Measurements from ENCODE around the gene EML2. TPM values are rescaled to one million over a fixed set of nuclear protein-coding genes. Genes with fewer than 3 reads are reported as not detected.

EML2 gene
- total RNA-seq, 2 donors from 2014 or later = 21.7 to 34.8 TPM

- H3K9me3 ChIP-seq = no peaks in the 10 kb centered on the region
- H3K27ac ChIP-seq = no peak overlapping the region
- H3K27me3 ChIP-seq (replicated peaks; ENCODE audit: insufficient read depth) = peaks cover 26% of the 10 kb centered on the region
- DNase-seq (ENCODE audit: low spot score) = no peak
- peaks cover 12 to 18% of the 10 kb centered on the region in 2 donors for H3K4me1 ChIP-seq (ENCODE audit: control insufficient read depth in 1 of 2, low read depth in 2 of 2)
- no peak for ATAC-seq (ENCODE audit: insufficient number of reproducible peaks, low FRiP score, low read depth)
- no peak overlapping the region for H3K4me3 ChIP-seq
- no peaks in the 10 kb centered on the region for H3K36me3 ChIP-seq
- TF ChIP-seq CTCF (IDR thresholded peaks at IDR 0.05) = no peak
Measured at GRCh38 chr19:45670670-45671453, 31.7 kb upstream of the EML2 start.

DNA sequence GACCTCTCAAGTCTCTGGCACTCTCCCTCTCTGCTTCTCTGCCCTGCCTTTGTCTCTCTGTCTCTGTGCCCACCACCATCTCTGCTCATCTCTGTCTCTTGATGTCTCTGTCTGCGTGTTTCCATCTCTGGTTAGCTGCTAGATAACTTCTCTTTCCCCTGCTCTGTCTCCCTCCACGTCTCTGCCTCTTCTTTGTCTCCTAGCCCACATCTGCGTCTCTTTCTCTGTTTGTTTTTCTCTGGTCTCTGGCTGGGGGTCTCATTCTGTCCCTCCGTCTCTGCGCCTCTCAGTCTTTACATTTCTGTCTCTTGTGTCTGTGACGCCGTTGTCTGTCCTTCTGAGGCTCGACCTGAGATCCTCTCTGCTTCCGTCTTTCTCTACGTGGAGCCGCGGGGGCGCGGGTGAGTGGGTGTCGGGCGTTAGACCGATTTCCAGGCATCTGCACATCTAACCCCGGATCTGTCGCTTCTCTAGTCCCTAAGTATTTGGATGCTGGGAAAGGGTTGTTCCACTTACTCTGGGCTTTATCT lies 29.2 kb upstream of the EML2 start:
- peaks cover 26% of the 10 kb centered on the region for H3K27me3 ChIP-seq (replicated peaks; ENCODE audit: insufficient read depth)
- no peaks in the 10 kb centered on the region for H3K36me3 ChIP-seq
- peak overlapping the region; percentile 68 for H3K4me3 ChIP-seq
- no peak for TF ChIP-seq CTCF (IDR thresholded peaks at IDR 0.05)
- peaks cover 12 to 18% of the 10 kb centered on the region in 2 donors for H3K4me1 ChIP-seq (ENCODE audit: control insufficient read depth in 1 of 2, low read depth in 2 of 2)
- no peak overlapping the region for H3K27ac ChIP-seq
- no peaks in the 10 kb centered on the region for H3K9me3 ChIP-seq
- DNase-seq (ENCODE audit: low spot score) (no peak), ATAC-seq (ENCODE audit: insufficient number of reproducible peaks, low FRiP score, low read depth) (no peak)

- ATAC-seq (ENCODE audit: insufficient number of reproducible peaks, low FRiP score, low read depth) (peak; percentile 34), DNase-seq (ENCODE audit: low spot score) (no peak)
- Histone ChIP-seq H3K36me3 (no peaks in the 10 kb centered on the region), H3K9me3 (no peaks in the 10 kb centered on the region), H3K27me3 (replicated peaks; ENCODE audit: insufficient read depth) (peaks cover 26% of the 10 kb centered on the region), H3K4me3 (peak within 1 kb of the TSS; percentile 68), H3K27ac (no peak within 1 kb of the TSS), H3K4me1 (ENCODE audit: control insufficient read depth in 1 of 2, low read depth in 2 of 2) (peaks cover 12 to 18% of the 10 kb centered on the region in 2 donors)
- no peak for TF ChIP-seq CTCF (IDR thresholded peaks at IDR 0.05)
Measured at GRCh38 chr19:45667620-45668341, 28.6 kb upstream of the EML2 start, which contains the start of gene GIPR. TSS of gene GIPR (plus strand) at chr19:45668221. CDS start at chr19:45669521, 1,300 bp downstream.

GRCh38 chr19:45664575-45664974 lies 25.4 kb upstream of the EML2 start:
- H3K9me3 ChIP-seq = no peaks in the 10 kb centered on the region
- no peaks in the 10 kb centered on the region for H3K36me3 ChIP-seq
- no peak overlapping the region for H3K27ac ChIP-seq
- TF ChIP-seq CTCF (IDR thresholded peaks at IDR 0.05) = no peak
- DNase-seq (ENCODE audit: low spot score) (no peak), ATAC-seq (ENCODE audit: insufficient number of reproducible peaks, low FRiP score, low read depth) (no peak)
- peaks cover 12 to 17% of the 10 kb centered on the region in 2 donors for H3K4me1 ChIP-seq (ENCODE audit: control insufficient read depth in 1 of 2, low read depth in 2 of 2)
- no peak overlapping the region for H3K4me3 ChIP-seq
- H3K27me3 ChIP-seq (replicated peaks; ENCODE audit: insufficient read depth) = peaks cover 7% of the 10 kb centered on the region

GRCh38 chr19:45663800-45664199 lies 24.6 kb upstream of the EML2 start:
- DNase-seq (ENCODE audit: low spot score) (no peak), ATAC-seq (ENCODE audit: insufficient number of reproducible peaks, low FRiP score, low read depth) (no peak)
- Histone ChIP-seq H3K27me3 (replicated peaks; ENCODE audit: insufficient read depth) (no peaks in the 10 kb centered on the region), H3K36me3 (no peaks in the 10 kb centered on the region), H3K9me3 (no peaks in the 10 kb centered on the region), H3K27ac (no peak overlapping the region), H3K4me3 (no peak overlapping the region), H3K4me1 (ENCODE audit: control insufficient read depth in 1 of 2, low read depth in 2 of 2) (peaks cover 5 to 10% of the 10 kb centered on the region in 2 donors)
- TF ChIP-seq CTCF (IDR thresholded peaks at IDR 0.05) = no peak
